Hematopoietic multipotent progenitor cell (in vitro differentiated cells): Measurements from ENCODE around the gene CTSZ. TPM values are rescaled to one million over a fixed set of nuclear protein-coding genes. Genes with fewer than 3 reads are reported as not detected.
"Not testable (repeated sequence)": the region's sequence is repeated elsewhere in the genome, so short reads cannot be mapped to it uniquely, and the experiment has no call there.

Experiments used
- DNase-seq, 3 donors: peaks; one replicate each; pipeline ENCODE4 v3.0.0-alpha.2; 2011 to 2015; ENCODE audit warnings: low read depth in 2 of 3, low spot score in 2 of 3
- total RNA-seq: library from RNA; depleted of rRNA; stranded (reverse); fragments of >200 nt; gene quantifications from one replicate; pipeline ENCODE4 v1.2.3, GENCODE V29; 2012

The CTSZ gene
- total RNA-seq, 1 donor: 91.0 TPM

DNA sequence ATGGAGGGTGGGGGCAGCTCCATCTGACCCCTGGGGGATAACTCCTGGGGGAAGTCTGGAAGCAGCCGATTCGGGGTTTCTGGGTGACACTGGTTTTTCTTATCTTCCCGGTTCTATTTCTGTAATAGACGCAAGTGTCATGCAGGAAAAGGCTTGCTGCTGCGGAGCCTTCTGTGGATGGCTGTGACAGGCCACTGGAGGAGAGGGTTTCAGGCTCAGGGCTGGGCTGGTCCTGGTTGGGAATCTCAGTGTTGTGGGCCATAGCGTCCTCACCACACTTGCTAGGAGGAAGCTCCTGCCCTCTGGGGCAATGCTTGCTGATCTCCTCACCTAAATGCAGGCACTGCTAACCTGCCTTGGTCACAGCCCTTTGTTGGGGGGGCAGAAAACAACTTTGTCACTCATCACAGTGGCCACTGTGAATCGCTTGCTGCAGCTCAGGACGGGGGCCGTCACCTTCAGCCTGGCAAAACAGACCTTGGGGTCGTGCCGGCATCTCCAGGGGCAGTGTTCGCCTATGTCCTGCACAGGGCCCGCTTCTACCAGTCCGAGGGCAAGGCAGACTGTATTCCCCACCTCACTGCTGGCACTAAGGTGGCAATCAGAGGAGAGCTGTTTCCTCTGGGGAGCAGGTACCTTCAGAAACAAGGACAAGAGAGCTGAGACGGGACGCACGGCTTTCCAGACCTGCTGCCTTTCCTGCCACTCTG, 7.8 kb upstream of the CTSZ start:
- no peak for DNase-seq

DNA sequence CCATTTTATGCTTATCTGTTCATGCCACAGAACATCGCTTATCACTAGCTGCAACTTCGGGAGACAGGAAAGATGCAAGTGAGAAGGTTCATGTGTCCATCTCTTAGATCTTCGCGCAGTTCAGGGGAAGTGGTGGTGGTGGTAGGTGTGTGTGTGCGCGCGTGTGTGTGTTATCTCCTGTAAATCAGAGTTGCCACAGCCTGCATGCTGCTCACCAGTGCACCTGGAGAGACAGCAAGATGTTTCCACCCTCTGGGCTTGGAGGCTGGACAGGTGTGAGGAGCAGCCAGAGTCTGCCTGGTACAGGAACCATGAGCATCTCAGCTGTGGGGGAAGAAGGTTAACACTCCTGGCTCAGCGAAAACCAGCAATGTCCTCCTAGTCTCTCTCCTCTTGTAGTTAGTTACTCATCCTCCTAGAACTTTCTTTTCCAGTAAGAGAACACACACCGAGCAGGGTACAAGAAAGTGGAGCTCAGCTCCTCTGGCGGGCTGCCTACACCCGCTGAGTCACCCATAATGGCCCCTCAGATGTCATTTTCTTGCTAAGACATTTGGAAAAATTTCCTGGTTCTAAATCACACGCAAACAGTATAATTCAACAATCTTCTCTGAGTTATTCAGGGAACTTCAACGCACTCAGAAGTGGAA, 7.0 kb upstream of the CTSZ start:
- peak in 1 of 3 donors; percentile 53 for DNase-seq

DNA sequence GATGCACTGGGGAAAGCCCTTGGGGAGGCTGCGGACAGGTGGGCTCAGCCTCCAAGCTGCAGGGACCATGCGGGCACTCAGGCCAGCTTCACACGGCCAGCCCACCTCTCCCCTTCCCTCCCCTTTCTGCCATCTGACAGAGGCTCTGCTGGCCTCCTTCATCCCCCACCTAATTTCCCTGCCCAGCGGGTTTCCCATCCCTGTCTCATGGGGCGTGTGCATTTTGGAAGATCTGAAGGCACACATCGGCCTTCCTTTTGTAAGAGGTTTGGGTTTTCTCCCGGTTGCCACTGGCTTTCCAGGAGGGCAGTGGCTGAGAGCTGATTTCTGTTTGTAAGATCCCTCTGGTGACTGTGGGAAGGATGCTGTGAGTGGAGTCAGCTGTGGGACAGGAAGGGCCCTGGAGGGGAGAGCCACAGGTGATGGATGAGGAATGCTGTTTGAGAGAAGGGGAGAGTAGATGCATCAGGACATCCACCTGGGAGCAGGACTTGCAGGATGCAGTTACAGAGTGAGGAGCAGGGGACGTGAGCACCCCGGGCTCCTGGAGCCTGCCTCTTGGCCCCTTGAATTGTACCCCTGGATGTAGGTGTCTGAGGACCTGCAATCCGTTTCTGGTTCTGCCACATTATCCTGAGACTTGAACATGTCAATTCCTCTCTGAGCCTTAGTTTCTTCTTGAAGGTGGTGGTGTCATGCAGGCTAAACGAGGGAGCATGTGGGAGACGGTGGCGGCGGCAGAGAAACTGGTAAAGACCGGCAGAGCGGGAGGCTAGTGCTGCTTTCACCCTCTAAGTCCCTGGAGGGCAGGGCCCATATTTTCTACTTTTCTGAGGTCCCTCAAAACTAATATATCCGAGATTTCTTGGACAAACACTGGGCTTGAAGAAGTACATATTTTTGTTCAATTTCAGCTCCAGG, 6.2 kb upstream of the CTSZ start:
- DNase-seq: no peak

GRCh38 chr20:59011874-59012157, 4.8 kb upstream of the CTSZ start:
- not testable (repeated sequence) for DNase-seq

GRCh38 chr20:59010995-59011873, 4.2 kb upstream of the CTSZ start:
- DNase-seq: peak in 1 of 3 donors; percentile 49

GRCh38 chr20:59010321-59010994, 3.4 kb upstream of the CTSZ start:
- no peak for DNase-seq

DNA sequence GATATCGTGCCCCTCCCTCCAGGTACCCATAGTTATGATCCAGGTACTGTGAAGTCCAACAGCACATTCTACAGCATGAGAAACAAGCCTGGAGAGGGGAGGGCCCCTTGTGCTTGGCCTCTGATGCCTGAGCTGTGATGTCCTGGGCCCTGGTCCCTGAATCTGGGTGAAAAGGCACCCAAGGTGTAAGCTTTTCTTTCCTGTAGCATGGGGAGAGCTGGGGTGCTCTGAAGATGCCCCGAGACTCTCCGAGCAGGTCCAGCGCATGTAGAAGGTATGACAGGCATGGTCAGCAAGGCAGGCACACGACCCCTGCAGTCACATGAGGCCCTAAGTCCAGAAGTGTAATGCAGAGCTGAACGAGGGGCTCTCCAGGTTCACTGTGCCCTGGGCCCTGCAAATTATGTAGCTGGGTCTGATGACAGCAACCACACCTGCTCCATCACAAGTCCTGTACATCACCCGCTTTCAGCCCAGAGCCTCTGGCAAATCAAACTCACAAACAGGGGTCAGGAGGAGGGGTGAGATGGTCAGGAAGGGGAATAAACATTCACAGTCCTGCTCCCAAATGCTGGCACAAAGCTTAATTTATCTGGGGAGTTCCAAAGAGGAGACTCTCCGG, 1.8 kb upstream of the CTSZ start:
- DNase-seq: no peak

DNA sequence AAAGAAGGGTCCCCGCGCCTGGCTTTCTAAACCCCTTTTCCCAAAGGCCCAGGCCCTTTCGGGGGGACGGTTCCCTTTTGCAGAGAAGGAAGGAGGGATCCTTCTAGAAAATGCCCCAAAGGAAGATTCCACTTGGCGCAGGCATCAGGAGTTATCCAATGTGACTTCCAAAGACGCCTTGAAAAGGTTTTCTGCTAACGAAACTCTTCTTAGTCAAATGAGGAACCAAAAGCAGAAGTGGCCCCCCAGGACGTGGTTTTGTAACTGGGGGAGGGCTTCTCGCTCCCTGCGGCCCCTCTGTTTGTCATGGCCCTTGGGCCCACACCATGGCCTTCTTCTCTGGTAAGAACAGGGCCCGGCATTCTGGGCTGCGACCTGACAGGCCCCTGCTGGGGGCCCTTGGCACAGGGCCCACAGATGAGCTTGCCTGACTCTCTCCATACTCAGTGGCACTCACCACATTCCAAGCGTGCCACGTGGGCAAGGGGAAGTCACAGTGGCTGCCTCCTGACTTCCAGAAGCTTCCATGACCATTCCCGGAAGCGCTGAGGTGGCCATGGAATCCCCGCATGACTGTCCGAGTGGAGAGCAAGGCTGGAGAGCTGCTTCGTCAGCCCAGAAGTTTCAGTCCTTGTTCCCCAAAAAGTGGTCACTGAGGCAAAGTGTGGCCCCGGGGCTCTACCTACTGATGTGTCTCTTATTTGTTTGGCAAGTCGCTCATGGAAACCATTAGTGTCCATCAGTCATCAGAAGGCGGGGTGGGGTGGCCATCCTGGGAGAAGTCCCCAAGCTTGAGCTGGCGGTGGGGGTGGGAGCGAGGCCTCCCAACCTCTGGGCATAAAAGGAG, 834 bp upstream of the CTSZ start:
- DNase-seq: peak in 2 of 3 donors; percentile 80 to 83

DNA sequence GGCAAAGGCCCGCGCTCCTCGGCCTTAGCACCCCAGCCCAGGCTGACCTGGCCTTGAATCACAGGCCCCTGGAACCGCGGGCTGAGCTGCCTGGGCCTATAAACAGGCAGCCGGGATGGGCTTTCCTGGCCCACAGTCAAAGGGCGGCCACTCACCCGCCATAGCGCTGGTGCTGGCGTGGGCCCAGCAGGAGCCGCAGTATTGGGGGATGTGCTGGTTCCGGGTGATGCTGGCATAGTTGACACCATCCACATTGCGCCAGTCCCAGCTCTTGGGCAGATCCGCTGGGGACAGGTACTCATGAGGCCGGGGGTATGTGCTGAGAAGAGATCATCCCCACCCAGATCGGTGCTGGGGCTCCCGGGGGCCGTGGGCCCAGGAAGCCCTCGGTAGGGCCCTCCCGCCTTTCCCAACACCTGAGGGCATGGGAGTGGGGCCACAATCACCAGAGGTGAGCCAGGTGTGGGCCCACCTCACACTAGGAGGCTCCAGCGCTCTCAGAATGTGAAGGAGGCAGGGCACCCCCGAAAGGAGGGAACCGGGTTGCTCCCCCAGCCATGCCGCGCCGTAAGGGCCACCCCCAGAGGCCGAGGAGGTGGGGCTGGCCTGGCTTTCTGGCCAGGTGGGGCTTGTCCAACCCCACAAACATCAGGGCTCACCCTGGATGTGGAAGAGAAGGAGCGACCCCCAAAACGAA, 739 bp downstream of the CTSZ start:
- DNase-seq: no peak

GRCh38 chr20:59005523-59006166, 1.4 kb downstream of the CTSZ start:
- DNase-seq: no peak

GRCh38 chr20:59004763-59005522, 2.1 kb downstream of the CTSZ start:
- peak in 2 of 3 donors; percentile 70 to 85 for DNase-seq

- peak; percentile 24 to 82 (median 81) for DNase-seq
Observed at GRCh38 chr20:59004493-59004762, 2.6 kb downstream of the CTSZ start.

DNA sequence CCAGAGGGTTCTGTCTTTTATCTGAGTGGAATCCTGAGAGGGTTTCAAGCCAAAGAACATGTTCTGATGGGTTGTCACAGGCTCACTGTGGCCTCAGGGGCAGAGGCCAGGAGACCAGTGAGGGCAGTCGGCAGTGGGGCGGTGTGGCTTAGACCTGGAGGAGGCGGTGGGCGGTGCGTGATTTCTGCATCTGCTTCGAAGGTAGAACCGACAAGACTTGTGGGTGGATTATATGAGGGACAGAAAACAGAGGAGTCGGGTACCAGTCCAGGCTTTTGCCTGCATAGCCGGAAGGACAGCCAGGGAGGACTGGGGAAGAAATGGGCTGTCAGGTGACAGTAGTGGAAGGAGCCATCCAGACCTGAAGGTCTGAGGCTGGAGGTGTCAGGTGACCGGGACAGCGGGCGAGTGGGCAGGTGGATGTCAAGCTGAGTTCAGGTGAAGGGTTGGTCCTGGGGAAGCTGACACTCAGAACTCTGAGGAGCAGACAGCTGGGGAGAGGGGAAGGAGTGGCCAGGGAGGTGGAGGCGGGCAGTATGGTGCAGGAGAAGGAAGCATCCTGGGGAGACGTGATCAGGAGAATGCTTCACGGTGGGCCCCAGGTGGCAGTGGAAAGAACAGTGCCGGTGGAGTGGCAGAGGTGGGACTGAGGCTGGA, 3.1 kb downstream of the CTSZ start:
- DNase-seq: no peak

DNA sequence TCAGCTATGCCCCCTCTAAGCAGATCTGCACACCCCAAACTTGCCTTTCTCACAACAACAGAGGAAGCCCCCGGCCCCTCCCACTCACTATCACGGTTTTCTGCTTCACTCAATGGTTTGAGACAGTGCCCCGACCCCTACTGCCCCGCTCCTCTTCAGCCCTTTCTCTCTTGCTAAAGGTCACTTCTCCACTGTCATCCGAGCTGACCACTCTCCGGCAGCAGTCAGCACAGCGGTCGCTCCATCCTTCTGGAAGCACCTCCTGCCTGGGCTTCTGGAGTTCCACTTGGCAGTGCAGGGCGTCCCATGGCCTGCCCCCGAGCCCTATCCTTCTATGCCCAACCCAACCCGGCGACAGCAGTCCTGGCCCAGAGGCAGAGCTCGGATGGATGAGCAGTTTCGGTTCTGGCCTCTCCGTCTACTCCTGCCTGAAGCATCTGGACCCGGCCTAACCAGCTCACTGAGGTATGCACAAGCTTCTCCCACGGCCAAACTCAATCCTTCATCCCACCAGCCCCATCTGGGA, 4.1 kb downstream of the CTSZ start:
- no peak for DNase-seq

- no peak for DNase-seq
Observed at GRCh38 chr20:59002388-59002787, 4.7 kb downstream of the CTSZ start.

GRCh38 chr20:59001449-59002171, 5.4 kb downstream of the CTSZ start:
- DNase-seq: no peak
